ENCODE measurements around the gene CEACAM8.
"Not testable (repeated sequence)": the region's sequence is repeated elsewhere in the genome, so short reads cannot be mapped to it uniquely, and the experiment has no call there.

CEACAM8 gene

DNA sequence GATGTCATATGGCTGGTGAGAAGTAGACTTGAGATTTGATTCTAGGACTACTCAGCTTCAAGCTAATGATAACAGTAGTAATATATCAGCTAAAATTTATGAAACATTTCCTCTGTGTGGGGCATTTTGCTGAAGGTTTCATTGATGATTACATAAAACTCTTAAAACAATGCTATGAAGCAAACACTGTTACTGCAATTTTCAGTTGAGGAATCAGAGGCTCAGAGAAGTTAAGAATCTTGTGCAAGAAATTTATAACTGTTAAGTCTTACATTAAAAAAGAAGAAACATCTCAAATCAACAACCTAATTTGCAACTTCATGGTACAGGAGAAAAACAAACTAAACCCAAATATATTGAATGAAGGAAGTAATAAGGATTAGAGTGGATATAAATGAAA lies 10.3 kb downstream of the CEACAM8 start:
- DNase-seq: no peak
- in situ Hi-C loops (cut with HindIII; ENCODE audit: low pct_ligation_motif_present, low pct_unique_long_range_greater_than_20kb, low sequenced_read_pairs): no loop called here

DNA sequence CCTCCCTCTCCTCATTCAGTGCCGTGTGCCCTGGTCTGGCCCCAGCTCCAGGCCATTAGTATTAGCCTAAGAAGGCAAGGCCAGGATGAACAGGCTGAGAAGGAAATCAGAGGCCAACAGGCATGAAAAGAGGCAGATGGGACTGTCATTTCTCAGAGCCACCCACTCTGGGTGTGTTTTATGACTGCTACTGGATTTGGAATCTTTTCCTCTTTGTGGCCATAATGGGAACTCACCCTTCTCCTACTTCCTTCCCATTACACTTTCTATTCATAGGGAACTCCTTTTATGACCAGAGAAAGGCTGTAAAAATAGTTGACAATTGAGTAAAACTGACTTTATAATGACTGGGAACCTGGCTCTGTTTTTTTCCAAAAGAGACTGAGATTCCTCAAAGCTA lies 17.7 kb downstream of the CEACAM8 start:
- in situ Hi-C loops (cut with HindIII; ENCODE audit: low pct_ligation_motif_present, low pct_unique_long_range_greater_than_20kb, low sequenced_read_pairs): no loop called here
- DNase-seq: no peak

DNA sequence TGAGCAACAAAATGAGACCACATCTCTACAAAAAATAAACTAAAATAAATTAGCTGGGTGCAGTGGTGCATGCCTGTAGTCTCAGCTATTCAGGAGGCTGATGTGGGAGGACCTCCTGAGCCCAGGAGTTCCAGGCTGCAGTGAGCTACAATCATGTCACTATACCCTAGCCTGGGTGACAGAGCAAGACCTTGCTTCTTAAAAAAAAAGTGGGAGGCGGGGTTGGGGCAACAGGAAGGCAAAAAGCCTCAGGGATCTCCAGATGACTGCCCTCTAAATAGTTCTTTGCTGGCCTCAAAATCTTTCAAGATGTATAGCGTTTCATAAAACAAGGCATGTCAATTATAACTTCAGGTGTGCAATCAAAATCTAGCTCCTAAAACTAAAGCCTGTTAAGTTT lies 18.5 kb downstream of the CEACAM8 start:
- in situ Hi-C loops (cut with HindIII; ENCODE audit: low pct_ligation_motif_present, low pct_unique_long_range_greater_than_20kb, low sequenced_read_pairs): no loop called here
- no peak for DNase-seq

DNA sequence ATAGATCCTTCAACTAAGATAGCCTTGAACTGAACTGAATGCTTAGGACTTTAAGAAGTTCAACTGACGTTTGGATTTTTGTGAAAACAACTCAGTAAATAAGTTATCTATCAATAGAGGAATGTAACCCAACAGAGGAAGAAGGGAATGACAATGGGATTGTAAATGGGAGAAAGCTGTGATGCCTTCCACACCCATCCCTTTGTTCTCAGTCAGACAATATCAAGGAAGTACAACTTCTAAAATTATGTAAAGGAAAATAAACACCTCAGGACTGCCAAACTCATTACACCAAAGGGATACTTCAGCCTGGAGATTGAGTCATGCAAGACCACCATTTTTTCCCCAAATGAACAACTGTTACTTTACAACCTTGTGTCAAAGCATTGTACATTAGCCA lies 21.1 kb downstream of the CEACAM8 start:
- in situ Hi-C loops (cut with HindIII; ENCODE audit: low pct_ligation_motif_present, low pct_unique_long_range_greater_than_20kb, low sequenced_read_pairs): no loop called here

DNA sequence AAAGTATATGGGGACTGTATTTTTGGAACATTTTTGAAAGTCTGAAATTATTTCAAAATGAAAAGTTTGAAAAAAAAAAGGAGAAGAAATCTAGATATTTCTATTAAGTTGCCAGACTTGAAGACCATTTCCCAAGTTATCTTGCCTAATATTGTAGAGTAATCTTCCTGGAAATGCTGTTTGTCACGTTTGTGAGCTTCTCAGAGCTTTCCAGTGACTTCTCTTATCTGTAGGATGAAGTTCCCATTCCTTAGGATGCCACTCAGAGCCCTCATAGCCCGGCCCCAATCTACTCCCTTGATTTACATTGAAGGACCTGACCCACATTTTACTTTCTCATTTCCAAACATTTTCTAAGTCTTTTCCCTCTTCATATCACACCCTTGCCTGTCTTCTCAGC lies 23.6 kb downstream of the CEACAM8 start:
- in situ Hi-C loops (cut with HindIII; ENCODE audit: low pct_ligation_motif_present, low pct_unique_long_range_greater_than_20kb, low sequenced_read_pairs): no loop called here
- DNase-seq: no peak

More for the DNA sequence above, 21.1 kb downstream of the CEACAM8 start:
- no peak for DNase-seq

- in situ Hi-C loops (cut with HindIII; ENCODE audit: low pct_ligation_motif_present, low pct_unique_long_range_greater_than_20kb, low sequenced_read_pairs): no loop called here
- DNase-seq: no peak
These were observed 25.5 kb downstream of the CEACAM8 start for GRCh38 chr19:42569193-42569592.

DNA sequence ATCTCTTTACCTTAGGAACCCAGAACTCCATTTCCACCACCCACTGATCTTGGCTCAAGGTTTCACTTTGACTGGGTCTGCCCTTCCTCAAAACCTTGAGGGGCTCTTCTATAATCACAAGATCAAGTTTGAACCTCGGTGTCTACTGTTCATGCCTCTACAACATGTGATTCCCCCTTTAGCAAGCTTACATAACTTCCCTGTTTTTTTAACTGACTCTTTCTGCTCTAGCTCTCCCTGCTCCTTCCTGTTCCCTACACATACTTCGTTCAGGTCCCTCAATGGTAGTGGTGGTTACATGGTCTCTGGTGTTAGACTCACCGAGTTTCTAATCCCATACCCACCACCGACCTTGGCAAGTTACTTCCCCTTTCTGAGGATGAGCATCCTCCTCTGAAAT lies 26.7 kb downstream of the CEACAM8 start:
- no peak for DNase-seq
- in situ Hi-C loops (cut with HindIII; ENCODE audit: low pct_ligation_motif_present, low pct_unique_long_range_greater_than_20kb, low sequenced_read_pairs): no loop called here

- in situ Hi-C loops (cut with HindIII; ENCODE audit: low pct_ligation_motif_present, low pct_unique_long_range_greater_than_20kb, low sequenced_read_pairs): no loop called here
- DNase-seq: no peak
These were observed 27.2 kb downstream of the CEACAM8 start for GRCh38 chr19:42567567-42567966.

DNA sequence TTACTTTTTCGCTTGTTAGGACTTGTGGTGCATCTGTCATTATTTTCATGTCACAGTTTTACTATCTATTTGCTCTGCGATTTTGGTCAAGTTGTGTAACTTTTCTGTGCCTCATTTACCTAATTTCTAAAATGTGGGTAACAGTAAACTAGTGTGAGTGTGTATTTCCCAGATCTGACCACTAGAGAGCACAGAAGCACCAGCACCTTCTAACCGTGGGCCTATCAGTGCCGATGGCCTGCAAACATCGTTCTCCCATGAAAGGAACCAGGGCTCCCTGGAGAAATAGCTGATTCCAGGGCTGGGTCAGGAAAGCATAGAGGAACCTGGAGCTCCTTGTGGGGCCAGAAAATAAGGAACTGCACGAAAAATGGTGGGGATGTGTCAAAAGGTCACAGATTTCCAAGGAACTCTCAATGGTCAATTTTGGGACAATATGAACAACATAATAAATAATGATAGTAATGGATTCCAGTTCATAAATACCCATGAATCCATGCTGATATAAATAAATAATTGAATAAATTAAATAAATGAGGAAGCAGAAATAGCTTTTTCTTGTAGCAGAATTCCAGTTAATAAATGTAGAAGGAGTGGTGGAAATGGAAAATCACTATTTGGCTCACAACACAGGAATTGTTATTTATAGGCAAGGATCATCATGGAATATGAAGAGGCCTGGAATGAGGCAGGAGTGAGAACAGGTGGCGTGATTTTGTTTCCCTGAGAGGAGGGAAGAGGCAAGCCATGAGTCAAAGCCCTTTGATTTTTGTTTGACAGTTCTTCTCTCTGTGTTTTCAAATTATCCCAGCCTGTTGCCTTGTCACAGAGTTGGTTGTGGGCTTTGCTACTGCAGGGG lies 31.1 kb downstream of the CEACAM8 start:
- DNase-seq: peak; percentile 35
- in situ Hi-C loops (cut with HindIII; ENCODE audit: low pct_ligation_motif_present, low pct_unique_long_range_greater_than_20kb, low sequenced_read_pairs): no loop called here

GRCh38 chr19:42561512-42561911 lies 33.2 kb downstream of the CEACAM8 start:
- no peak for DNase-seq
- in situ Hi-C loops (cut with HindIII; ENCODE audit: low pct_ligation_motif_present, low pct_unique_long_range_greater_than_20kb, low sequenced_read_pairs): no loop called here

DNA sequence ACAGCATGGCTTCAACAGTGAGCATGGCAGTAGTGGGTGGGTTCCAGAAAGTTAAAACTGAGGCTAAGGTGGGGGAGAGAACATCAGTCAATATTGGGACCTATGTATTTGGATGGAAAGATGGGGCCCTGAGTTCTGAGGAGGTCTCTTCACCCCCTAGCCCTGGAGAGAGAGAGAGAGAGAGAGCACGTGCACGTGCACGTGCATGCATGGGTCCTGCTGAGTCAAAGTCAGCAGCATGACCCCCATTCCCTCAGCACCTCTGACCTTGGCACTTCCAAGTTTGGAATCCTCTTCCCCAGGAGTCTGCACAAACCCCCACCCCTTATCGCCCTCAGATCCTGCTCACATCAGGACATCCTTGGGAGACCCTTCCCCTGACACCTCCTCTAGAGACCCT lies 34.0 kb downstream of the CEACAM8 start:
- DNase-seq: no peak
- in situ Hi-C loops (cut with HindIII; ENCODE audit: low pct_ligation_motif_present, low pct_unique_long_range_greater_than_20kb, low sequenced_read_pairs): no loop called here

- DNase-seq: no peak
- in situ Hi-C loops (cut with HindIII; ENCODE audit: low pct_ligation_motif_present, low pct_unique_long_range_greater_than_20kb, low sequenced_read_pairs): no loop called here
These were observed 36.1 kb downstream of the CEACAM8 start for GRCh38 chr19:42558450-42559150.

DNA sequence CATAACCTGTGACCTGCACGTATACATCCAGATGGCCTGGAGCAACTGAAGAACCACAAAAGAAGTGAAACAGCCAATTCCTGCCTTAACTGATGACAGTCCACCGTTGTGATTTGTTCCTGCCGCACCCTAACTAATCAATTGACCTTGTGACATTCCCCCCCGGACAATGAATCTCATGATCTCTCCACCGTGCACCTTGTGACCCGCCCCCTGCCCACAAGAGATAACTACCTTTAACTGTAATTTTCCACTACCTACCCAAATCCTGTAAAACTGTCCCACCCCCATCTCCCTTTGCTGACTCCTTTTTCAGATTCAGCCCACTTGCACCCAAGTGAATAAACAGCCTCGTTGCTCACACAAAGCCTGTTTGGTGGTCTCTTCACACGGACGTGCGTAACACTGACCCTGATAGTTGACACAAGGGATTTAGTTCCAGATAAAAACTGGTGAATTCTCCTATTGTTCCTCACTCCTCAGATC lies 37.3 kb downstream of the CEACAM8 start:
- in situ Hi-C loops (cut with HindIII; ENCODE audit: low pct_ligation_motif_present, low pct_unique_long_range_greater_than_20kb, low sequenced_read_pairs); DNase-seq: not testable (repeated sequence)

GRCh38 chr19:42555801-42556200 lies 38.9 kb downstream of the CEACAM8 start:
- in situ Hi-C loops (cut with HindIII; ENCODE audit: low pct_ligation_motif_present, low pct_unique_long_range_greater_than_20kb, low sequenced_read_pairs): no loop called here
- no peak for DNase-seq

GRCh38 chr19:42555317-42555716 lies 39.4 kb downstream of the CEACAM8 start:
- in situ Hi-C loops (cut with HindIII; ENCODE audit: low pct_ligation_motif_present, low pct_unique_long_range_greater_than_20kb, low sequenced_read_pairs): no loop called here
- no peak for DNase-seq

- no peak for DNase-seq
- in situ Hi-C loops (cut with HindIII; ENCODE audit: low pct_ligation_motif_present, low pct_unique_long_range_greater_than_20kb, low sequenced_read_pairs): no loop called here
These were observed 40.6 kb downstream of the CEACAM8 start for GRCh38 chr19:42554046-42554575.

DNA sequence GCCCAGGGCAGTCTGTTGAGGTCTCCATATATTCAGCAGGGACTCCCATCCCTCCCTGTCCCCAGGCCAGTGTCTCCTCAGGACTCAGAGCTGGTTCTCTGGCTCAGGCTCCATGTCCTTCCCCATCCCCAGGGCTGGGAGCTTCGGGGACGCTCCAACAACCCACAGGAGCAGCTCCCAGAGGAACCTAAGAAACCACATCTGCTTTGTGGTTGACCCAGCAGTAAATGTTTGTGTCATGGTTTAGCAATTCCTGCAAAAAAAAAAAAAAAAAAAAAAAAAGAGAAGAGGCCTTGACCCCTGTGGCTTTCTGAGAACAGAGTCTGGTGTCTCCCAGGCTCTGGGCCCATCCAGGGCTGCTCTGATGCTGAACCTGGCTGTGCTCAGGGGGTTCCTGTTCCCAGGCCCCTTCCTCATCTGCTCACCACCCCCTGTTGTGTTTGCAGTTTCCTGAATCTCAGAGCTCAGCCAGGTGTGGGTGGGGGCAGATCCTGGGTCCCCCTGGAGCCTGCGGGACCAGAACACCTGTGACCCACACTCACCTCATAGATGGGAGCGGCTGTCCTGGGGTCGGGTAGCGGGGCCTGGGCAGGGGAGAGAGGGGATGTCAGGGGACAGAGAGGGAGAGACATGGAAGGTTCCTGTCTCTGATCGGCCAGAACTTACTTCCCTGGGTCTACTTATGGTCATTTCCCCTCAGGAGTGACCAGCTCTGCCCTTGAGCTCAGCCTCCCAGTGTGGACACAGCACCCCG lies 41.3 kb downstream of the CEACAM8 start:
- in situ Hi-C loops (cut with HindIII; ENCODE audit: low pct_ligation_motif_present, low pct_unique_long_range_greater_than_20kb, low sequenced_read_pairs): no loop called here
- DNase-seq: peak; percentile 65

GRCh38 chr19:42552086-42553065 lies 42.3 kb downstream of the CEACAM8 start:
- DNase-seq: no peak
- in situ Hi-C loops (cut with HindIII; ENCODE audit: low pct_ligation_motif_present, low pct_unique_long_range_greater_than_20kb, low sequenced_read_pairs): no loop called here
